H9 (cell line): ENCODE data around the gene TAF4B. TPM values are rescaled to one million over a fixed set of nuclear protein-coding genes. Genes with fewer than 3 reads are reported as not detected.

Experiments used
- DNase-seq: peaks from one replicate; pipeline ENCODE4 v3.0.0-alpha.2; 2017
- H2AFZ ChIP-seq: one replicate; pipeline ENCODE4 v1.6.1; 2013; ENCODE audit warnings: mild to moderate bottlenecking, low read length, control low read depth, moderate library complexity
- H2AK5ac ChIP-seq: 2 replicates; pipeline ENCODE4 v1.6.1; 2013; ENCODE audit warnings: low read length, control low read depth, mixed read lengths; ENCODE audit not compliant: insufficient read length
- H2BK120ac ChIP-seq: one replicate; pipeline ENCODE4 v1.6.1; 2013; ENCODE audit warnings: low read depth, mild to moderate bottlenecking, low read length, control low read depth, inconsistent platforms; ENCODE audit not compliant: poor library complexity, severe bottlenecking
- H2BK12ac ChIP-seq: 2 replicates; pipeline ENCODE4 v1.6.1; 2013; ENCODE audit warnings: low read length, control low read depth, mixed read lengths, low read depth; ENCODE audit not compliant: insufficient read length
- H2BK15ac ChIP-seq: 2 replicates; pipeline ENCODE4 v1.6.1; 2013; ENCODE audit warnings: low read depth, low read length, control low read depth
- H2BK20ac ChIP-seq: one replicate; pipeline ENCODE4 v1.6.1; 2013; ENCODE audit warnings: low read depth, mild to moderate bottlenecking, low read length, control low read depth, inconsistent platforms; ENCODE audit not compliant: poor library complexity, severe bottlenecking
- H2BK5ac ChIP-seq: 2 replicates; pipeline ENCODE4 v1.6.1; 2013; ENCODE audit warnings: low read length, control low read depth, mixed read lengths; ENCODE audit not compliant: insufficient read length
- H3K14ac ChIP-seq: 2 replicates; pipeline ENCODE4 v1.6.1; 2013; ENCODE audit warnings: low read length, control low read depth; ENCODE audit not compliant: insufficient read depth
- H3K18ac ChIP-seq: 2 replicates; pipeline ENCODE4 v1.6.1; 2013; ENCODE audit warnings: low read depth, mild to moderate bottlenecking, mixed read lengths, low read length, control low read depth; ENCODE audit not compliant: insufficient read length
- H3K23ac ChIP-seq: 2 replicates; pipeline ENCODE4 v1.6.1; 2013; ENCODE audit warnings: low read length, control low read depth, mixed read lengths, low read depth; ENCODE audit not compliant: insufficient read length
- H3K23me2 ChIP-seq: 2 replicates; pipeline ENCODE4 v1.6.1; 2013; ENCODE audit warnings: low read depth, mild to moderate bottlenecking, mixed read lengths, low read length, control low read depth; ENCODE audit not compliant: insufficient read length, poor library complexity, severe bottlenecking
- H3K27ac ChIP-seq: 2 replicates; pipeline ENCODE4 v1.5.1; 2013; ENCODE audit warnings: low read length, control low read depth, mixed read lengths, low read depth; ENCODE audit not compliant: insufficient read length
- H3K27me3 ChIP-seq: 2 replicates; pipeline ENCODE4 v1.6.1; 2013; ENCODE audit warnings: low read length, control low read depth, inconsistent platforms; ENCODE audit not compliant: insufficient read depth
- H3K4ac ChIP-seq: 2 replicates; pipeline ENCODE4 v1.6.1; 2013; ENCODE audit warnings: low read depth, mild to moderate bottlenecking, control low read depth, inconsistent platforms, low read length, moderate library complexity
- H3K4me1 ChIP-seq: 2 replicates; pipeline ENCODE4 v1.6.1; 2013; ENCODE audit warnings: low read length, control low read depth, inconsistent platforms; ENCODE audit not compliant: insufficient read depth
- H3K4me2 ChIP-seq: 2 replicates; pipeline ENCODE4 v1.6.1; 2013; ENCODE audit warnings: low read length, control low read depth, mixed read lengths; ENCODE audit not compliant: insufficient read length, insufficient read depth
- H3K56ac ChIP-seq: 2 replicates; pipeline ENCODE4 v1.6.1; 2013; ENCODE audit warnings: low read depth, mild to moderate bottlenecking, mixed read lengths, low read length, control low read depth; ENCODE audit not compliant: insufficient read length
- H3K79me1 ChIP-seq: 2 replicates; pipeline ENCODE4 v1.6.1; 2013; ENCODE audit warnings: low read depth, mild to moderate bottlenecking, moderate library complexity, low read length, control low read depth, inconsistent platforms; ENCODE audit not compliant: insufficient read depth, poor library complexity, severe bottlenecking
- H3K79me2 ChIP-seq: 2 replicates; pipeline ENCODE4 v1.6.1; 2013; ENCODE audit warnings: low read length, control low read depth, inconsistent platforms; ENCODE audit not compliant: insufficient read depth
- H3K9ac ChIP-seq: 2 replicates; pipeline ENCODE4 v1.6.1; 2013; ENCODE audit warnings: low read length, control low read depth, mixed read lengths; ENCODE audit not compliant: insufficient read length; ENCODE audit errors: extremely low read depth
- H3K9me3 ChIP-seq: one replicate; pipeline ENCODE4 v1.6.1; 2013; ENCODE audit warnings: low read depth, low read length, inconsistent platforms; ENCODE audit not compliant: control insufficient read depth
- H3T11ph ChIP-seq: one replicate; pipeline ENCODE4 v1.6.1; 2013; ENCODE audit warnings: mild to moderate bottlenecking, low read length, control low read depth, inconsistent platforms
- H4K20me1 ChIP-seq: one replicate; pipeline ENCODE4 v1.6.1; 2013; ENCODE audit not compliant: control insufficient read depth, insufficient read length, insufficient read depth
- H4K5ac ChIP-seq: 2 replicates; pipeline ENCODE4 v1.6.1; 2013; ENCODE audit warnings: low read depth, mild to moderate bottlenecking, mixed read lengths, low read length, control low read depth; ENCODE audit not compliant: insufficient read length
- H4K8ac ChIP-seq: replicated peaks from 2 replicates; pipeline ENCODE4 v1.6.1; 2013; ENCODE audit warnings: low read length, control low read depth, mixed read lengths, low read depth; ENCODE audit not compliant: insufficient read length
- H4K91ac ChIP-seq: 2 replicates; pipeline ENCODE4 v1.6.1; 2013; ENCODE audit warnings: low read depth, mild to moderate bottlenecking, moderate library complexity, mixed read lengths, low read length, control low read depth; ENCODE audit not compliant: insufficient read length
- H3K27ac Mint-ChIP-seq, 3 experiments: 2 replicates in 2 of 3; 3 replicates in 1 of 3; pipeline ENCODE4 v1.8.0; 2020 to 2021; ENCODE audit warnings: mixed read lengths in 3 of 3, mild to moderate bottlenecking in 1 of 3, moderate library complexity in 1 of 3
- H3K27me3 Mint-ChIP-seq: 2 replicates; pipeline ENCODE4 v1.8.0; 2021; ENCODE audit warnings: low read depth, mild to moderate bottlenecking, moderate library complexity, mixed read lengths
- H3K36me3 Mint-ChIP-seq, 3 experiments: 2 replicates in 2 of 3; 3 replicates in 1 of 3; pipeline ENCODE4 v1.8.0; 2020 to 2021; ENCODE audit warnings: low read depth in 3 of 3, mixed read lengths in 3 of 3; ENCODE audit not compliant: insufficient read depth in 1 of 3
- H3K4me1 Mint-ChIP-seq, 2 experiments: 2 replicates each; pipeline ENCODE4 v1.8.0; 2020; ENCODE audit warnings: mixed read lengths in 2 of 2
- H3K4me3 Mint-ChIP-seq, 2 experiments: 2 replicates in 1 of 2; 3 replicates in 1 of 2; pipeline ENCODE4 v1.8.0; 2020 to 2021; ENCODE audit warnings: mild to moderate bottlenecking in 2 of 2, mixed read lengths in 2 of 2, moderate library complexity in 1 of 2
- H3K9me3 Mint-ChIP-seq, 2 experiments: 2 replicates in 1 of 2; 3 replicates in 1 of 2; pipeline ENCODE4 v1.8.0; 2020; ENCODE audit warnings: mild to moderate bottlenecking in 2 of 2, mixed read lengths in 2 of 2, moderate library complexity in 1 of 2
- WGBS: extraction: QIAGEN DNeasy Blood & Tissue Kit; methylation state at CpG from one replicate; pipeline ENCODE4 v1.1.7; 2013; ENCODE audit warnings: missing lambda C conversion rate, low lambda C conversion rate, mixed read lengths; ENCODE audit not compliant: insufficient read length; ENCODE audit errors: extremely low coverage; 5-methylcytosine and 5-hydroxymethylcytosine counted together
- total RNA-seq: library from RNA; stranded (reverse); gene quantifications from 2 replicates; pipeline ENCODE4 v1.2.1, GENCODE V29; 2021
- TF ChIP-seq, protein P1 (sequence below): fragments of 200-600 bp; sonication (generic); conservative IDR thresholded peaks from 3 replicates; pipeline ENCODE4 v1.8.0; 2021; ENCODE audit warnings: antibody characterized with exemption, mild to moderate bottlenecking

Gene TAF4B
- total RNA-seq, 1 experiment from 2014 or later: 19.8 TPM

DNA sequence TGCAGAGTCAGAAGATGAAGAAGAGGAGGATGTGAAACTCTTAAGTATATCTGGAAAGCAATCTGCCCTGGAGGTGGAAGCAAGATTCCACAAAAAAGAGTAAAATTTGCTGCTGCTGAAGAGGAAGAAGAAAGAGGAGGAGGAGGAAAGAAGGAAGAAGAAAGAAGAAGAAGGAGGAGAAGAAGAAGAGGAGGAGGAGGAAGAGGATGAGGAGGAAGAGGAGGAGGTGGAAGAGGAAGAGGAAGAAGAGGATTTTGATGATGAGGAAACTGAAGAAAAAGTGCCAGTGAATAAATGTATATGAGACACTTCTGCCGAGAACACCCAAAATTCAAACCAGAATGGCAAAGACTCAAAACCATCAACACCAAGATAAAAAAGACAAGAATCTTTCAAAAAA lies 20.9 kb upstream of the TAF4B start:
- Mint-ChIP-seq H3K4me3 (no peak overlapping the region), H3K27me3 (no peaks in the 10 kb centered on the region), H3K27ac (no peak overlapping the region), H3K36me3 (peaks cover 0 to 11% (median 0%) of the 10 kb centered on the region in 3 experiments; a peak in 2 of 7 replicates), H3K9me3 (peaks cover 2 to 11% of the 10 kb centered on the region in 2 experiments; a peak in 3 of 5 replicates), H3K4me1 (no peaks in the 10 kb centered on the region)
- Histone ChIP-seq H4K5ac (no peak overlapping the region), H4K8ac (no peak overlapping the region), H3K27ac (no peak overlapping the region), H3K9me3 (no peaks in the 10 kb centered on the region), H4K20me1 (no peaks in the 10 kb centered on the region), H2AK5ac (no peak overlapping the region), H3K79me1 (no peaks in the 10 kb centered on the region), H3K18ac (no peak overlapping the region), H3K4ac (no peak overlapping the region), H3T11ph (no peak overlapping the region), H2BK120ac (no peak overlapping the region), H3K23ac (no peak overlapping the region), H2BK20ac (no peak overlapping the region), H3K4me1 (no peaks in the 10 kb centered on the region), H4K91ac (no peak overlapping the region), H2BK15ac (no peak overlapping the region), H3K23me2 (no peaks in the 10 kb centered on the region), H3K79me2 (no peaks in the 10 kb centered on the region), H3K27me3 (no peaks in the 10 kb centered on the region), H2BK12ac (no peak overlapping the region), H3K9ac (no peak overlapping the region), H2AFZ (no peak overlapping the region), H3K56ac (no peak overlapping the region), H3K4me2 (no peak overlapping the region), H2BK5ac (no peak overlapping the region), H3K14ac (no peak overlapping the region)
- DNase-seq: no peak
- TF ChIP-seq, protein P1, sequence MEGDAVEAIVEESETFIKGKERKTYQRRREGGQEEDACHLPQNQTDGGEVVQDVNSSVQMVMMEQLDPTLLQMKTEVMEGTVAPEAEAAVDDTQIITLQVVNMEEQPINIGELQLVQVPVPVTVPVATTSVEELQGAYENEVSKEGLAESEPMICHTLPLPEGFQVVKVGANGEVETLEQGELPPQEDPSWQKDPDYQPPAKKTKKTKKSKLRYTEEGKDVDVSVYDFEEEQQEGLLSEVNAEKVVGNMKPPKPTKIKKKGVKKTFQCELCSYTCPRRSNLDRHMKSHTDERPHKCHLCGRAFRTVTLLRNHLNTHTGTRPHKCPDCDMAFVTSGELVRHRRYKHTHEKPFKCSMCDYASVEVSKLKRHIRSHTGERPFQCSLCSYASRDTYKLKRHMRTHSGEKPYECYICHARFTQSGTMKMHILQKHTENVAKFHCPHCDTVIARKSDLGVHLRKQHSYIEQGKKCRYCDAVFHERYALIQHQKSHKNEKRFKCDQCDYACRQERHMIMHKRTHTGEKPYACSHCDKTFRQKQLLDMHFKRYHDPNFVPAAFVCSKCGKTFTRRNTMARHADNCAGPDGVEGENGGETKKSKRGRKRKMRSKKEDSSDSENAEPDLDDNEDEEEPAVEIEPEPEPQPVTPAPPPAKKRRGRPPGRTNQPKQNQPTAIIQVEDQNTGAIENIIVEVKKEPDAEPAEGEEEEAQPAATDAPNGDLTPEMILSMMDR: no peak
- no CpG with 5 or more reads among the region's 1 CpG for WGBS
